OCI-LY7 (cell line): ENCODE measurements around the gene PEX3.

Experiments used
- EZH2phosphoT487 ChIP-seq: fragments of 200-600 bp; sonication (generic); IDR thresholded peaks from 2 replicates; pipeline ENCODE4 v1.6.1; 2018; ENCODE audit warnings: low read depth, borderline replicate concordance, mild to moderate bottlenecking, mixed run types, antibody characterized with exemption, low read length, moderate library complexity, mixed read lengths
- TF ChIP-seq, protein P1 (sequence below): fragments of 200-600 bp; sonication (generic); conservative IDR thresholded peaks from 2 replicates; pipeline ENCODE4 v1.5.1; 2014; ENCODE audit warnings: mild to moderate bottlenecking, antibody characterized with exemption, low read length, moderate library complexity, mixed read lengths

DNA sequence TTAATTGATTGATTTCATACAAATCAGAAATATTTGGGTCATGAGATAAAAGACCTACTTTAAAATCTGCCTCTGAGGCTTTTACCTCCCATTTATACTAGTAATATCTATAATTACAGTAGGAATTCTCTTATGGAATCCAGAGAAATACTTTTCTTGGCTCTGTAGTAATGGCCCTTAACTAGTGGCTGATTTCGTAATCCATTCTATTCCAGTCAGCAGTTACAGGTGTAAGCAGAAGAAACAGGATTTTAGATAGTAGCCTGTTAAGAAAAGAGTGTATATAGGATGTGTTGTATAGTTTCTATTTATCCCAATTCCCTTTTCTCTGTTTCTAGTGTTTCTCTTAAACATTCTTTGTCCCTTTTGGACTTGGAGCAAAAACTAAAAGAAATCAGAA is 21.2 kb downstream of the PEX3 start:
- TF ChIP-seq, protein P1, sequence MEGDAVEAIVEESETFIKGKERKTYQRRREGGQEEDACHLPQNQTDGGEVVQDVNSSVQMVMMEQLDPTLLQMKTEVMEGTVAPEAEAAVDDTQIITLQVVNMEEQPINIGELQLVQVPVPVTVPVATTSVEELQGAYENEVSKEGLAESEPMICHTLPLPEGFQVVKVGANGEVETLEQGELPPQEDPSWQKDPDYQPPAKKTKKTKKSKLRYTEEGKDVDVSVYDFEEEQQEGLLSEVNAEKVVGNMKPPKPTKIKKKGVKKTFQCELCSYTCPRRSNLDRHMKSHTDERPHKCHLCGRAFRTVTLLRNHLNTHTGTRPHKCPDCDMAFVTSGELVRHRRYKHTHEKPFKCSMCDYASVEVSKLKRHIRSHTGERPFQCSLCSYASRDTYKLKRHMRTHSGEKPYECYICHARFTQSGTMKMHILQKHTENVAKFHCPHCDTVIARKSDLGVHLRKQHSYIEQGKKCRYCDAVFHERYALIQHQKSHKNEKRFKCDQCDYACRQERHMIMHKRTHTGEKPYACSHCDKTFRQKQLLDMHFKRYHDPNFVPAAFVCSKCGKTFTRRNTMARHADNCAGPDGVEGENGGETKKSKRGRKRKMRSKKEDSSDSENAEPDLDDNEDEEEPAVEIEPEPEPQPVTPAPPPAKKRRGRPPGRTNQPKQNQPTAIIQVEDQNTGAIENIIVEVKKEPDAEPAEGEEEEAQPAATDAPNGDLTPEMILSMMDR: no peak
- no peak for TF ChIP-seq EZH2phosphoT487
